Testis (tissue), 2 donors: ENCODE data around the gene ADI1.

Source experiments
- POLR2A ChIP-seq: fragments of 450-650 bp; IDR thresholded peaks from one replicate; pipeline ENCODE4 v1.6.1; 2017; ENCODE audit warnings: antibody characterized with exemption, mild to moderate bottlenecking, moderate library complexity
- TF ChIP-seq, protein P1 (sequence below), 3 experiments: fragments of 450-650 bp in 2 of 3; fragments of 200-600 bp in 1 of 3; sonication (generic) in 1 of 3; IDR thresholded peaks; one replicate each; pipeline ENCODE4 v1.5.1; 2016 to 2019; ENCODE audit warnings: antibody characterized with exemption in 3 of 3, mild to moderate bottlenecking in 2 of 3, moderate library complexity in 1 of 3

DNA sequence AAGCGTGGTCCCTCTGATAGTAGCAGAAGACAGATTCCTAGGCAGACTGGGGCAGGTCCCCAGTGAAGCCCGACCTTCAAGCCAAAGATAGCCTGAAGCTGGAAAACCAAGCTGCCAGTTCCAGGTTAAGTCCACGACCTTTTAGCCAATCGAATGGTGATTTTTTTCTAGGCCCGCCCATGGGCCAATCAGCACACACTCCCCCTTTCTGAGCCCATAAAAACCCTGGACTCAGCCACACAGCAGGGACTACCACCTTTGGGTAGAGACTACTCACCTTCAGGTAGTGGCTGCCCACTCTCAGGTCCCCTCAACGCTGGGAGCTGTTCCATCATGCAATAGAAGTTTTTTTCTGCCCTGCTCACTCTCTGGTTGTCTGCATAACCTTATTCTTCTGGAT lies 14.5 kb upstream of the ADI1 start:
- TF ChIP-seq POLR2A, result no peak
- TF ChIP-seq, protein P1, sequence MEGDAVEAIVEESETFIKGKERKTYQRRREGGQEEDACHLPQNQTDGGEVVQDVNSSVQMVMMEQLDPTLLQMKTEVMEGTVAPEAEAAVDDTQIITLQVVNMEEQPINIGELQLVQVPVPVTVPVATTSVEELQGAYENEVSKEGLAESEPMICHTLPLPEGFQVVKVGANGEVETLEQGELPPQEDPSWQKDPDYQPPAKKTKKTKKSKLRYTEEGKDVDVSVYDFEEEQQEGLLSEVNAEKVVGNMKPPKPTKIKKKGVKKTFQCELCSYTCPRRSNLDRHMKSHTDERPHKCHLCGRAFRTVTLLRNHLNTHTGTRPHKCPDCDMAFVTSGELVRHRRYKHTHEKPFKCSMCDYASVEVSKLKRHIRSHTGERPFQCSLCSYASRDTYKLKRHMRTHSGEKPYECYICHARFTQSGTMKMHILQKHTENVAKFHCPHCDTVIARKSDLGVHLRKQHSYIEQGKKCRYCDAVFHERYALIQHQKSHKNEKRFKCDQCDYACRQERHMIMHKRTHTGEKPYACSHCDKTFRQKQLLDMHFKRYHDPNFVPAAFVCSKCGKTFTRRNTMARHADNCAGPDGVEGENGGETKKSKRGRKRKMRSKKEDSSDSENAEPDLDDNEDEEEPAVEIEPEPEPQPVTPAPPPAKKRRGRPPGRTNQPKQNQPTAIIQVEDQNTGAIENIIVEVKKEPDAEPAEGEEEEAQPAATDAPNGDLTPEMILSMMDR (IDR thresholded peaks at IDR 0.05), result no peak
